HG02588 (cell line): ENCODE results near the gene TAF13.
"Not testable (repeated sequence)": the region's sequence is repeated elsewhere in the genome, so short reads cannot be mapped to it uniquely, and the experiment has no call there.

Experiments
- ATAC-seq: cut with Tn5 transposase; IDR thresholded peaks from one replicate; pipeline ENCODE4 v1.9.1; 2021; ENCODE audit warnings: mild to moderate bottlenecking, moderate library complexity; ENCODE audit not compliant: unreplicated experiment

TAF13 gene

GRCh38 chr1:109091839-109092193 lies 16.0 kb upstream of the TAF13 start:
- no peak for ATAC-seq

- peak; percentile 53 for ATAC-seq
These were observed 15.5 kb upstream of the TAF13 start for GRCh38 chr1:109091078-109091838.

GRCh38 chr1:109090196-109091077 lies 14.6 kb upstream of the TAF13 start, which contains the start of gene TMEM167B:
Gene TMEM167B (plus strand): TSS chr1:109090764. CDS start chr1:109090873, 109 bp downstream.
- ATAC-seq = peak; percentile 89

GRCh38 chr1:109089242-109090015 lies 13.6 kb upstream of the TAF13 start:
- no peak for ATAC-seq

- ATAC-seq = no peak
These were observed 9.0 kb upstream of the TAF13 start for GRCh38 chr1:109084563-109085517.

- no peak for ATAC-seq
These were observed 8.1 kb upstream of the TAF13 start for GRCh38 chr1:109083923-109084322.

- no peak for ATAC-seq
These were observed 7.7 kb upstream of the TAF13 start for GRCh38 chr1:109083501-109083900.

GRCh38 chr1:109080441-109081082 lies 4.8 kb upstream of the TAF13 start:
- ATAC-seq = no peak

GRCh38 chr1:109079240-109079622 lies 3.4 kb upstream of the TAF13 start:
- ATAC-seq = no peak

GRCh38 chr1:109078317-109078716 lies 2.5 kb upstream of the TAF13 start:
- ATAC-seq = no peak

- no peak for ATAC-seq
These were observed 6.5 kb downstream of the TAF13 start for GRCh38 chr1:109069294-109069693.

- no peak for ATAC-seq
These were observed 7.9 kb downstream of the TAF13 start for GRCh38 chr1:109067883-109068282.

GRCh38 chr1:109065137-109065536 lies 10.7 kb downstream of the TAF13 start:
- no peak for ATAC-seq

GRCh38 chr1:109061183-109061582 lies 14.6 kb downstream of the TAF13 start:
- no peak for ATAC-seq

GRCh38 chr1:109060707-109061106 lies 15.1 kb downstream of the TAF13 start:
- no peak for ATAC-seq

GRCh38 chr1:109059026-109059425 lies 16.8 kb downstream of the TAF13 start:
- ATAC-seq = no peak

- no peak for ATAC-seq
These were observed 19.7 kb downstream of the TAF13 start for GRCh38 chr1:109056064-109056463.

GRCh38 chr1:109052145-109052544 lies 23.7 kb downstream of the TAF13 start:
- not testable (repeated sequence) for ATAC-seq

- no peak for ATAC-seq
These were observed 25.4 kb downstream of the TAF13 start for GRCh38 chr1:109050228-109050995.
